ENCODE data around the gene HERPUD2.
"Not testable (repeated sequence)": the region's sequence is repeated elsewhere in the genome, so short reads cannot be mapped to it uniquely, and the experiment has no call there.

HERPUD2 gene

GRCh38 chr7:35705932-35706461 is 11.1 kb upstream of the HERPUD2 start:
- peaks cover 2% of the 10 kb centered on the region for H3K36me3 Mint-ChIP-seq (ENCODE audit: insufficient read depth)
- no peak overlapping the region for H3K4me3 Mint-ChIP-seq
- ATAC-seq (replicated peaks; ENCODE audit: extremely low read depth, poor library complexity, severe bottlenecking) (no peak), DNase-seq (ENCODE audit: low spot score in 2 of 2) (no peak)
- peaks cover 13% of the 10 kb centered on the region for H3K4me1 Mint-ChIP-seq
- no peaks in the 10 kb centered on the region for H3K27me3 Mint-ChIP-seq
- H3K27ac Mint-ChIP-seq (ENCODE audit: low read depth) = no peak overlapping the region
- no peaks in the 10 kb centered on the region for H3K9me3 Mint-ChIP-seq

- Mint-ChIP-seq H3K27me3 (no peaks in the 10 kb centered on the region), H3K4me3 (no peak overlapping the region), H3K36me3 (ENCODE audit: insufficient read depth) (no peaks in the 10 kb centered on the region), H3K9me3 (no peaks in the 10 kb centered on the region), H3K27ac (ENCODE audit: low read depth) (no peak overlapping the region), H3K4me1 (peaks cover under 1% of the 10 kb centered on the region)
- no peak for DNase-seq (ENCODE audit: low spot score in 2 of 2)
- ATAC-seq (replicated peaks; ENCODE audit: extremely low read depth, poor library complexity, severe bottlenecking) = no peak
These were observed 9.3 kb upstream of the HERPUD2 start for GRCh38 chr7:35704261-35704660.

GRCh38 chr7:35702541-35702940 is 7.6 kb upstream of the HERPUD2 start:
- Mint-ChIP-seq H3K27me3 (no peaks in the 10 kb centered on the region), H3K27ac (ENCODE audit: low read depth) (no peak overlapping the region), H3K9me3 (no peaks in the 10 kb centered on the region), H3K4me1 (no peaks in the 10 kb centered on the region), H3K4me3 (no peak overlapping the region), H3K36me3 (ENCODE audit: insufficient read depth) (no peaks in the 10 kb centered on the region)
- DNase-seq (ENCODE audit: low spot score in 2 of 2) (no peak), ATAC-seq (replicated peaks; ENCODE audit: extremely low read depth, poor library complexity, severe bottlenecking) (no peak)

- no peaks in the 10 kb centered on the region for H3K27me3 Mint-ChIP-seq
- no peaks in the 10 kb centered on the region for H3K36me3 Mint-ChIP-seq (ENCODE audit: insufficient read depth)
- H3K4me3 Mint-ChIP-seq = no peak overlapping the region
- H3K4me1 Mint-ChIP-seq = peaks cover 8% of the 10 kb centered on the region
- DNase-seq (ENCODE audit: low spot score in 2 of 2) (no peak), ATAC-seq (replicated peaks; ENCODE audit: extremely low read depth, poor library complexity, severe bottlenecking) (no peak)
- H3K9me3 Mint-ChIP-seq = no peaks in the 10 kb centered on the region
- H3K27ac Mint-ChIP-seq (ENCODE audit: low read depth) = no peak overlapping the region
These were observed 6.5 kb upstream of the HERPUD2 start for GRCh38 chr7:35701287-35701900.

- H3K4me1 Mint-ChIP-seq = peaks cover 14% of the 10 kb centered on the region
- no peaks in the 10 kb centered on the region for H3K9me3 Mint-ChIP-seq
- DNase-seq (ENCODE audit: low spot score in 2 of 2) (no peak), ATAC-seq (replicated peaks; ENCODE audit: extremely low read depth, poor library complexity, severe bottlenecking) (no peak)
- no peak overlapping the region for H3K4me3 Mint-ChIP-seq
- H3K27ac Mint-ChIP-seq (ENCODE audit: low read depth) = no peak overlapping the region
- H3K36me3 Mint-ChIP-seq (ENCODE audit: insufficient read depth) = peaks cover under 1% of the 10 kb centered on the region
- H3K27me3 Mint-ChIP-seq = no peaks in the 10 kb centered on the region
These were observed 5.9 kb upstream of the HERPUD2 start for GRCh38 chr7:35700865-35701264.

- Mint-ChIP-seq H3K36me3 (ENCODE audit: insufficient read depth) (peaks cover 6% of the 10 kb centered on the region), H3K4me1 (peaks cover 19% of the 10 kb centered on the region), H3K27ac (ENCODE audit: low read depth) (no peak overlapping the region), H3K27me3 (no peaks in the 10 kb centered on the region), H3K4me3 (no peak overlapping the region), H3K9me3 (no peaks in the 10 kb centered on the region)
- no peak for DNase-seq (ENCODE audit: low spot score in 2 of 2)
- ATAC-seq (replicated peaks; ENCODE audit: extremely low read depth, poor library complexity, severe bottlenecking) = no peak
These were observed 5.4 kb upstream of the HERPUD2 start for GRCh38 chr7:35700333-35700732.

GRCh38 chr7:35699796-35700305 is 4.9 kb upstream of the HERPUD2 start:
- Mint-ChIP-seq H3K4me3 (no peak overlapping the region), H3K36me3 (ENCODE audit: insufficient read depth) (peaks cover 10% of the 10 kb centered on the region), H3K9me3 (no peaks in the 10 kb centered on the region), H3K27ac (ENCODE audit: low read depth) (no peak overlapping the region), H3K27me3 (no peaks in the 10 kb centered on the region), H3K4me1 (peaks cover 21% of the 10 kb centered on the region)
- no peak for DNase-seq (ENCODE audit: low spot score in 2 of 2)
- no peak for ATAC-seq (replicated peaks; ENCODE audit: extremely low read depth, poor library complexity, severe bottlenecking)

- Mint-ChIP-seq H3K36me3 (ENCODE audit: insufficient read depth) (peaks cover 19% of the 10 kb centered on the region), H3K4me1 (peaks cover 28% of the 10 kb centered on the region)
- H3K4me3 Mint-ChIP-seq; DNase-seq (ENCODE audit: low spot score in 2 of 2); H3K9me3 Mint-ChIP-seq; H3K27ac Mint-ChIP-seq (ENCODE audit: low read depth); H3K27me3 Mint-ChIP-seq; ATAC-seq (replicated peaks; ENCODE audit: extremely low read depth, poor library complexity, severe bottlenecking): not testable (repeated sequence)
These were observed 3.4 kb upstream of the HERPUD2 start for GRCh38 chr7:35698382-35698781.

- DNase-seq (ENCODE audit: low spot score in 2 of 2) (no peak), ATAC-seq (replicated peaks; ENCODE audit: extremely low read depth, poor library complexity, severe bottlenecking) (no peak)
- H3K4me3 Mint-ChIP-seq = no peak overlapping the region
- H3K27me3 Mint-ChIP-seq = no peaks in the 10 kb centered on the region
- H3K27ac Mint-ChIP-seq (ENCODE audit: low read depth) = no peak overlapping the region
- H3K9me3 Mint-ChIP-seq = no peaks in the 10 kb centered on the region
- H3K36me3 Mint-ChIP-seq (ENCODE audit: insufficient read depth) = peaks cover 21% of the 10 kb centered on the region
- peaks cover 36% of the 10 kb centered on the region for H3K4me1 Mint-ChIP-seq
These were observed 2.7 kb upstream of the HERPUD2 start for GRCh38 chr7:35697414-35698175.

- Mint-ChIP-seq H3K4me3 (peak overlapping the region; percentile 86), H3K36me3 (ENCODE audit: insufficient read depth) (peaks cover 26% of the 10 kb centered on the region), H3K9me3 (no peaks in the 10 kb centered on the region), H3K4me1 (peaks cover 52% of the 10 kb centered on the region), H3K27ac (ENCODE audit: low read depth) (peak overlapping the region; percentile 97), H3K27me3 (no peaks in the 10 kb centered on the region)
- DNase-seq (ENCODE audit: low spot score in 2 of 2) = no peak
- no peak for ATAC-seq (replicated peaks; ENCODE audit: extremely low read depth, poor library complexity, severe bottlenecking)
These were observed 1.1 kb upstream of the HERPUD2 start for GRCh38 chr7:35695987-35696386.

GRCh38 chr7:35695473-35695850 is 527 bp upstream of the HERPUD2 start:
- Mint-ChIP-seq H3K36me3 (ENCODE audit: insufficient read depth) (peaks cover 28% of the 10 kb centered on the region), H3K27ac (ENCODE audit: low read depth) (peak overlapping the region; percentile 97), H3K27me3 (no peaks in the 10 kb centered on the region), H3K4me3 (peak overlapping the region; percentile 86), H3K4me1 (peaks cover 58% of the 10 kb centered on the region), H3K9me3 (no peaks in the 10 kb centered on the region)
- DNase-seq (ENCODE audit: low spot score in 2 of 2) (no peak), ATAC-seq (replicated peaks; ENCODE audit: extremely low read depth, poor library complexity, severe bottlenecking) (peak; percentile 40)

GRCh38 chr7:35694161-35694783 is 663 bp downstream of the HERPUD2 start:
- Mint-ChIP-seq H3K4me1 (peaks cover 69% of the 10 kb centered on the region), H3K36me3 (ENCODE audit: insufficient read depth) (peaks cover 34% of the 10 kb centered on the region)
- no peak for ATAC-seq (replicated peaks; ENCODE audit: extremely low read depth, poor library complexity, severe bottlenecking)

More at GRCh38 chr7:35694161-35694783, 663 bp downstream of the HERPUD2 start:
- peak overlapping the region; percentile 97 for H3K27ac Mint-ChIP-seq (ENCODE audit: low read depth)
- DNase-seq (ENCODE audit: low spot score in 2 of 2) = no peak
- peak overlapping the region; percentile 86 for H3K4me3 Mint-ChIP-seq
- no peaks in the 10 kb centered on the region for H3K27me3 Mint-ChIP-seq
- H3K9me3 Mint-ChIP-seq = no peaks in the 10 kb centered on the region

All from central memory CD8-positive, alpha-beta T cell (primary cell).